B cell (primary cell): Measurements from ENCODE around the gene NHS.

Source experiments
- CTCF ChIP-seq: fragments of 200-600 bp; IDR thresholded peaks from one replicate; pipeline ENCODE4 v1.8.0; 2022; ENCODE audit warnings: antibody characterized with exemption, mild to moderate bottlenecking
- EZH2 ChIP-seq: IDR thresholded peaks from 2 replicates; pipeline ENCODE4 v1.6.1; 2012; ENCODE audit warnings: borderline replicate concordance, low read depth, mild to moderate bottlenecking, moderate library complexity, low read length; ENCODE audit not compliant: insufficient read depth, poor library complexity, severe bottlenecking

GRCh38 chrX:17601441-17602200 lies 226.6 kb downstream of the NHS start:
- no peak for TF ChIP-seq CTCF
- TF ChIP-seq EZH2 = no peak
